Measurements from ENCODE around the gene TIMELESS. TPM values are rescaled to one million over a fixed set of nuclear protein-coding genes. Genes with fewer than 3 reads are reported as not detected.

TIMELESS gene
- total RNA-seq, 1 donor from 2014 or later, result 3.2 TPM

GRCh38 chr12:56374726-56375597 lies 74.3 kb downstream of the TIMELESS start:
- ATAC-seq (no peak), DNase-seq (ENCODE audit: missing footprints) (no peak)
- intact Hi-C loops (cut with DNase I), result no loop called here

- intact Hi-C loops (cut with DNase I), result no loop called here
- no peak for ATAC-seq
- no peak for DNase-seq (ENCODE audit: missing footprints)
These were observed 75.7 kb downstream of the TIMELESS start for GRCh38 chr12:56373515-56373914.

DNA sequence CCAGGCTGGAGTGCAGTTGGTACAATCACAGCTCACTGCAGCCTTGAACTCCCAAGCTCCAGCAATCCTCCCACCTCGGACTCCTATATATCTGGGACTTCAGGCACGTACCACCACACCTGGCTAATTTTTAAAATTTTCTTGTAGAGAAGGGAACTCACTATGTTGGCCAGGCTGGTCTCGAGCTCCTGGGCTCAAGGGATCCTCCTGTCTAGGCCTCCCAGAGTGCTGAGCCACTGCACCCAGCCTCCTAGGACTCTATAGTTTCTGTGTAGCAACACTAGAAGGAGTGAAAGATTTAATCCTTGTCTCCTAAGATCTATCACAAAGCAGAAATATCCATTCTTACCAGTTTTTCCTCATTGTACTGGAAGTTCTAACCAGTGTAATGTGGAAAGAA lies 82.3 kb downstream of the TIMELESS start:
- intact Hi-C loops (cut with DNase I), result no loop called here
- no peak for ATAC-seq
- no peak for DNase-seq (ENCODE audit: missing footprints)

Other genes with a start within 250 kb of the TIMELESS start
- 53.8 TPM for gene RNF41, start 227.5 kb downstream of the TIMELESS start, total RNA-seq
- gene NABP2, start 225.1 kb downstream of the TIMELESS start, total RNA-seq, result 22.2 TPM
- not detected for gene SLC39A5, start 219.4 kb downstream of the TIMELESS start, total RNA-seq
- 23.9 TPM for gene ANKRD52, start 191.0 kb downstream of the TIMELESS start, total RNA-seq
- gene COQ10A, start 182.5 kb downstream of the TIMELESS start, total RNA-seq, result 130 TPM
- 799 TPM for gene CS, start 149.1 kb downstream of the TIMELESS start, total RNA-seq
- gene CNPY2, start 133.4 kb downstream of the TIMELESS start, total RNA-seq, result 36.5 TPM
- 45.1 TPM for gene PAN2, start 115.4 kb downstream of the TIMELESS start, total RNA-seq
- not detected for gene IL23A, start 110.5 kb downstream of the TIMELESS start, total RNA-seq
- 31.6 TPM for gene STAT2, start 89.3 kb downstream of the TIMELESS start, total RNA-seq
- gene APOF, start 86.6 kb downstream of the TIMELESS start, total RNA-seq, result not detected
- not detected for gene MIP, start 5.2 kb upstream of the TIMELESS start, total RNA-seq
- 3.1 TPM for gene SPRYD4, start 19.2 kb upstream of the TIMELESS start, total RNA-seq
- gene GLS2, start 38.7 kb upstream of the TIMELESS start, total RNA-seq, result 0.76 TPM
- 30.2 TPM for gene RBMS2, start 72.4 kb upstream of the TIMELESS start, total RNA-seq
- 31.4 TPM for gene BAZ2A, start 180.9 kb upstream of the TIMELESS start, total RNA-seq
- 3,152 TPM for gene ATP5F1B, start 196.6 kb upstream of the TIMELESS start, total RNA-seq
- gene PTGES3, start 238.9 kb upstream of the TIMELESS start, total RNA-seq, result 132 TPM

Data from Right ventricle myocardium inferior (tissue), 1 donor.